Ecto neural progenitor cell (in vitro differentiated cells): ENCODE data around the gene MPZL2.

Experiments used
- DNase-seq: peaks from one replicate; pipeline ENCODE4 v3.0.0-alpha.2; 2018; ENCODE audit warnings: low spot score

The MPZL2 gene

GRCh38 chr11:118217575-118217974, 46.5 kb downstream of the MPZL2 start:
- no peak for DNase-seq

GRCh38 chr11:118216621-118217481, 47.2 kb downstream of the MPZL2 start:
- DNase-seq: no peak

GRCh38 chr11:118215765-118216164, 48.3 kb downstream of the MPZL2 start:
- DNase-seq: no peak

DNA sequence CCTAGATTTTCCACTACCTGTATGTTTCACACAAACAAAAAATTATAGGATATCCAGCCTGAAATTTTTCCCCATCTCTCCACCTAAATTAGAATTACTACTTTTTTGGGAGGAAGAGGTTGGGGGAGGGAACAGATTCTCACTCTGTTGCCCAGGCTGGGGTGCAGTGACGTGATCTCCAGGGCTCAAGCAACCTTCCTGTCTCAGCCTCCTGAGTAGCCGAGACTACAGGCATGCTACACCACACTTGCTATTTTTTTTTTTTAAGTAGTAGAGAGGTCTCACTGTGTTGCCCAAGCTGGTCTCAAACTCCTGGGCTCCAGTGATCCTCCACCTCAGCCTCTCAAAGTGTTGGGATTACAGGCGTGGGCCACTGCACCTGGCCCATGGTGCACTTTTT, 48.8 kb downstream of the MPZL2 start:
- DNase-seq: no peak

- no peak for DNase-seq
These were observed 49.7 kb downstream of the MPZL2 start for GRCh38 chr11:118214210-118214914.

DNA sequence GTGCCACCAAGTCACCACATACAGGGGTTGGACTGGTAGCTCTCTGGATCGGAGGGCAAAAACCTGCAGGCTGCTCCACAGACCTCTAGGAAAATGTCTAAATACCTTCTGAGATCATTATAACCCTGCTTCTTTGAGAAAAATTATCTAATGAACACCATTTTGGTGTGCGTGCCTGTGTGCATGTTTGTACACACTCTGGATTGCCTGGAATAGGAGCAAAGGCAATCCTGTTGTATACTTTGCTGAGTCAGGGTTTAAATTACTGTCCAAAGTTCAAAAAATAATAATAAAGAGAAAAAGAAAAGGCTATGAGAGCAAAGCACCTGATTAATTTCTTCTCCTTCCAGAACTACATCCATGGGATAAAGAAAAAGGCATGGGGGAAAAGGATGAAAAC, 50.3 kb downstream of the MPZL2 start:
- DNase-seq: no peak

DNA sequence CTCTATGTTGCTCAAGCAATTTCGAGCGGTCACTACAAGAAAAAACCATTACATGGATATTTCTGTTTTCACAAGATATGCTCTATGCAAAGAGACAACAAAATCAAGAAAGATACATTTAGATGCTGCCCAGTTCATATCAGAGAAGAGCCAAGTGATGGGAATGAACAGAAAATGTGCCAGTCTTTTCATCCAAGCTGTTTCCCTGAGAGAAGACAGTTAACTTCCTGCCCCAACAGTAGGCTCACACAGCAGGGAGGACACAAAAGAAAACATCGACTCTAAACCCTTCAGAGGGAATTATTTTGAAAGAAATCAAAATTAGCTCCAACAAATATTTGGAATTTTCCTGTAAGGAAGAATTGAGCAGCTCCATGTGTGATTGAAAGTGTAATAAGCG, 50.9 kb downstream of the MPZL2 start:
- DNase-seq: no peak

DNA sequence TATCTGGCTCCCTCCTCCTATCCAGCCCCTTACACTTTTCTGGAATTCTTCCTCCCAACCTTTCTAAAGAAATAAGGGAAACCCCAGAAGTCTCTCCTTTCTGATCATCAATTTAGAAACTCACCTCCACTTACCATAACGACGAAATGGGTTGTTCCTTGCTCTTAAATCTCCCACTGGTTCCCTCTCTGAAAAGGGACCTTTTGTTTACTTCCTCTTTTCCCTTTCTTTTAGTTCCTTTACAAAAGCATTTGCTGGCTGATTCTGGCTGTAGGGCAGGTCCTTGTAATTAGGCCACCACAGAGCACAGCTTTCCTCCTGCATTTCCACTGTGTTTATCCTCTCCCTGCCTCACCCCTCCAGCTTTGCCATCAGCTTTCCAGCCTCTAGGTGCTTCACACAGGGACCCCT, 51.3 kb downstream of the MPZL2 start:
- DNase-seq: no peak

DNA sequence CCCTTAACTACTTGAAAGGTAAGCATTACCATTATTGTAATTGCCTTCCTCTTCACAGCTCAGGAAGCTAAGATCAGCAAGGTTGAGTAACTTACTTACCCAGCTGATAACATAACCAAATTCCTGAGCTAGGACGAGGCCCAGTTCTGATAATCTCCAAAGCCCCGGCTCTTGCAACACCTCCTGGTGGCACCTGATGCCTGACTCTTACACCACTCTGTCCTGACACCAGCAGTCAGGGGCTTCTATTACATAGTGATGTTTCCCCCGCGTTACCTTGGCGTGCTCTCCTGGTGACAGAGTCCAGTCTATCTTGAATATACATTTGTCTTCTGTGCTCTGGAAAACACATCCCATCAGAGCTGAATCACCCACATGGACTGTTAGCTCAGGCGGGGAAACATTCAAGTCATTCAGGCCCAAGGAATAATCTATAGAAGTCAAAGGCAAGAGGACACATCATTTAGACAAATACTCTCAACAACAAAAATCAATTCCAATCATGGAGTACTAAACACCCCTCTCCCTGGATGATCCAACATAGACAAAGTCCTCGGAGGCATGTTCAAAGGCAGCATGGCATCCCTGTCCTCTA, 51.9 kb downstream of the MPZL2 start:
- no peak for DNase-seq

DNA sequence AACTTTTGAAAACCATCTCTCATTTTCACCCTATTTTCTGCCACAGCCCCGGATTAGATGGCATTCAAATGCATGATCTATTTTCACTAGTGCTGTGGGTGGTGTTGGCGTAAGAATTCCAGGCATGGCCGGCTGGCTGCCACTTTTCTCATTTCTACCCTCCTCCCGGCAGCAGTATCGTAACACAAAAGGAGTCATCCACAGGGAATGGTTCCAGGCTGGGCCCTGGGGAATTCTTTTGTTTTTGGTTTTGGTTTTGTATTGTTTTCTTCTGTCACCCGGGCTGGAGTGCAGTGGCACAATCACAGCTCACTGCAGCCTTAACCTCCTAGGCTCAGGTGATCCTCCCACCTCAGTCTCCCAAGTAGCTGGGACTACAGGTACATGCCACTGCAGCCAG, 53.1 kb downstream of the MPZL2 start:
- no peak for DNase-seq

DNA sequence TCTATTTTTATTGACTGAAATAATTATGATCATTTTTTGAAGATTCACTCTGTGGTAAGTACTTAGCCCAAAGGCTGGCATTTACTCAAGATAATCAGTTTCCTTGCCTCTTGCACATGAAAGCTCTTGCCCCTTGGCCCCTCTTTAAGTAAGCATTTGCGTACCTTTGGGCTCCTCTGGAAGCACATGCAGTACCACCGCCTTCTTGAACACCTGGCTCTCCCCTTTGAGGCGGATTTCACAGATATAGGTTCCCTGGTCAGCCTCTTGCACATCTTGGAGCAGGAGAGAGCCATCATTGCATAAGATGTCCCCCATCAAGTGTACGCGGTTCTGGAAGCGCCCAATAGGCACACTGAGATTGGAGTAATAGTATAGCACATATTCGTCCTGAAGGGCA, 53.8 kb downstream of the MPZL2 start:
- no peak for DNase-seq

GRCh38 chr11:118209033-118209432, 55.1 kb downstream of the MPZL2 start:
- no peak for DNase-seq

DNA sequence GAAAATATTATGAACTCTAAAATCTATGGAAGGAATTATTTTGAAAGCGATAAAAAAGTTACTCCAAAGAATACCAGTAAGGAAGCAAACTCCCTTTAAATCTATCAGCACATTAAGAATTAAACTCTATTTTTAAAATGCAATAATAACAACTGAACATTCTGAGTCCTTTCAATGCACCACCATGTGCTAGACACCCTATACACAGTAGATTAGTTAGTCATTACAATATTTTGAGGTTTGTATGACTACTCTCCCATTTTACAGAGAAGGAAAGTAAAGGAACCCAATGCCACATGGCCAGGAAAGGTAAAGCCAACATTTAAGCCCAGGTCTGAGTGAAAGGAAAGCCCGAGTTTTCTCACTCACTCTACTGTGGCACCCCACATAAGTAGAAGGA, 57.0 kb downstream of the MPZL2 start:
- DNase-seq: no peak

DNA sequence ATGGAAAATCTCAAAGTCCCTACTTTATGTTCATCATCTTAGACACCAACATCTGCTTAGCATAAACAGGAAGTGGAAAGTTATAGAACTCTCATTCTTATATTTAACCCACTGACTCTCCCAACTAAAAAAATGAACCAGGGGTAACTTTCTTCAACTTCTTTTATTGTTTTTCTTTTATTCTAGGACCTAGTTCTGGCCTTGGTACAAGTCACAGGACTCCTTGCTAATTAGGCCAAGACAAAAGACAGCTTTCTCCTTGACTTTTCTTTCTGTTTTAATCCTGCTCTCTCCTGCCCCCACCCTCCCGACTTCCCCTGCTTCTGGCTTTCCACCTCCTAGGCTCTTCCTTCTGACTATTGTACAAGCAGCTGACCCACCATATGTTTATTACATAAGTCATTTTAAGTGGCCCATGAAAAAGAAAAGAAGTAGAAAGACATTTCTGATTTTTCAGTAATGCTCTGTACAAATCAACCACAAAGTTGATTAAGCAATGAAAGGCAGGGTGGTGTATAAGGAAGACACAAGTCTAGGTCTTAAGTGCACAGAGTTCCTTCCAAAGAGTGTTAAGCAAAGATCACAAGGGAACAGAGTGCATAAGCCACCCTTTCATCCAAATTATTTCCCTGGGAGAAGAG, 57.6 kb downstream of the MPZL2 start:
- no peak for DNase-seq

DNA sequence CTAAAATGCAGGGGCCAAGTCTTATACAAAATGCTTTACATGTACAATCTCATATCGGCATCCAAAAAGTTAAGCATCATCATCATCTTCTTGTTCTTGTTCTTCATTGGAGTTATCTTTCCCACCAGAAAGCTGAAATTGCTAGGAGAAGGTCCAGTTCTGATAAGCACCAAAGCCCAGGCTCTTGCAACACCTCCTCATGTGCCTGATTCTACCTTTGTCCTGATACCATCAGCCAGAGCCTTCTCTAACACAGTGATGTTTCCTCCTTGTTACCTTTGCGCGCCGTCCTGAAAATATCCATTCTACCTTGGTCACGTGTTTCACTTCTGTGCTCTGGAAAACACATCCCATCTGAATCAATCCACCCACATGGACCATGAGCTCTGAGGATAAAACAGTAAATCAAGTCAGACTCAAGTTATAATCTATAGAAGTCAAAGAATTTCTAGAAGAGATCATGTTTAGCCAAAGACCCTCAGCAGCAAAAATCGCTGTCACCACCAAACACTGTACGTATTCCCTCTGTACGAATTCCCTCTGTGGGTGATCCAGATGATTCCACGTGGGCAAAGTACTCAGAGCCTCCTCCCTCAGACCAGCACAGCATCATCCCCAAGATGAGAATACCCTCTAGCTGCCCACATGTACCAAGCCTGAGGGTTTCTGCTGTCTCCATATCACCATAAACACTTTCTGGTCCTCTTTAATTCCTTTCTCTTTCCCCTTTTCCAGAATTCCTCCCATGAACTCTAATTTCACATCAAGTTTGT, 58.3 kb downstream of the MPZL2 start:
- no peak for DNase-seq
